Testis (tissue), 3 donors: Measurements from ENCODE around the gene SLIT3. TPM values are rescaled to one million over a fixed set of nuclear protein-coding genes. Genes with fewer than 3 reads are reported as not detected.
"Not testable (repeated sequence)": the region's sequence is repeated elsewhere in the genome, so short reads cannot be mapped to it uniquely, and the experiment has no call there.

Experiments used
- DNase-seq: peaks from one replicate; pipeline ENCODE4 v3.0.0-alpha.2; 2019
- H3K27ac ChIP-seq, 2 donors: fragments of 200-600 bp; sonication (generic); one replicate each; pipeline ENCODE4 v1.5.1; 2019
- H3K27me3 ChIP-seq: fragments of 200-600 bp; sonication (generic); one replicate; pipeline ENCODE4 v1.5.1; 2019
- H3K36me3 ChIP-seq: fragments of 200-600 bp; sonication (generic); one replicate; pipeline ENCODE4 v1.5.1; 2017; ENCODE audit warnings: low read depth; ENCODE audit errors: missing control alignments
- H3K4me1 ChIP-seq: fragments of 200-600 bp; sonication (generic); one replicate; pipeline ENCODE4 v1.5.1; 2019
- H3K4me3 ChIP-seq, 2 donors: fragments of 200-600 bp; sonication (generic); one replicate each; pipeline ENCODE4 v1.5.1; 2017 to 2019
- H3K9me3 ChIP-seq: fragments of 200-600 bp; sonication (generic); one replicate; pipeline ENCODE4 v1.5.1; 2017
- CTCF ChIP-seq, 3 experiments: fragments of 450-650 bp in 2 of 3; fragments of 200-600 bp in 1 of 3; sonication (generic) in 1 of 3; IDR thresholded peaks; one replicate each; pipeline ENCODE4 v1.5.1; 2016 to 2019; ENCODE audit warnings: antibody characterized with exemption in 3 of 3, mild to moderate bottlenecking in 2 of 3, moderate library complexity in 1 of 3
- POLR2A ChIP-seq: fragments of 450-650 bp; IDR thresholded peaks from one replicate; pipeline ENCODE4 v1.6.1; 2017; ENCODE audit warnings: antibody characterized with exemption, mild to moderate bottlenecking, moderate library complexity
- whole genome bisulfite sequencing, 2 donors: methylation state at CpG; one replicate each; pipeline ENCODE4 v1.1.5; 2018; 5-methylcytosine and 5-hydroxymethylcytosine counted together
- intact Hi-C: fragments of 100-400 bp; cut with DNase I; formaldehyde crosslinking; loops from one replicate; pipeline ENCODE4 v1.15.1; 2023; ENCODE audit warnings: low total_unique reads
- polyA plus RNA-seq: library from polyadenylated mRNA; stranded (reverse); fragments of 350-450 nt; fragmentation: Illumina TruSeq; extraction: RNeasy Lipid Tissue Mini Kit (QIAGEN cat#74804); gene quantifications from one replicate; pipeline ENCODE4 v1.2.3, GENCODE V29; 2014; ENCODE audit warnings: low read depth, low replicate concordance; ENCODE audit not compliant: insufficient read depth
- total RNA-seq, 2 donors: library from RNA; depleted of rRNA; stranded (reverse); fragments of >200 nt; gene quantifications; one replicate each; pipeline ENCODE4 v1.2.3, GENCODE V29; 2016

Gene SLIT3
- total and polyA plus RNA-seq, 3 donors from 2014 or later, result 4.8 to 23.2 (median 7.8) TPM

- Histone ChIP-seq H3K4me3 (no peak overlapping the region), H3K27me3 (no peaks in the 10 kb centered on the region), H3K27ac (no peak overlapping the region), H3K36me3 (no peaks in the 10 kb centered on the region), H3K9me3 (no peaks in the 10 kb centered on the region), H3K4me1 (no peaks in the 10 kb centered on the region)
- intact Hi-C loops, result no loop called here
- DNase-seq, result no peak
- TF ChIP-seq POLR2A (no peak), CTCF (IDR thresholded peaks at IDR 0.05) (no peak)
- WGBS, 2 donors, result 88 to 90% methylated on average over 3 of the region's 3 CpGs
Observed at GRCh38 chr5:168645195-168645594, 655.7 kb downstream of the SLIT3 start.

- no peaks in the 10 kb centered on the region for H3K9me3 ChIP-seq
- TF ChIP-seq CTCF (IDR thresholded peaks at IDR 0.05) (no peak), POLR2A (no peak)
- intact Hi-C loops, result no loop called here
- H3K4me3 ChIP-seq, result no peak overlapping the region
- H3K27ac ChIP-seq, result no peak overlapping the region
- DNase-seq, result no peak
- H3K4me1 ChIP-seq, result no peaks in the 10 kb centered on the region
- H3K27me3 ChIP-seq, result no peaks in the 10 kb centered on the region
- WGBS, 2 donors, result 45 to 61% methylated on average over 1 of the region's 1 CpG
- H3K36me3 ChIP-seq, result no peaks in the 10 kb centered on the region
Observed at GRCh38 chr5:168642019-168642418, 658.9 kb downstream of the SLIT3 start.

- H3K9me3 ChIP-seq, DNase-seq, H3K27me3 ChIP-seq, H3K36me3 ChIP-seq, intact Hi-C loops, H3K4me1 ChIP-seq, H3K4me3 ChIP-seq, H3K27ac ChIP-seq: not testable (repeated sequence)
- WGBS, 2 donors, result 94 to 96% methylated on average over 3 of the region's 3 CpGs
Observed at GRCh38 chr5:168638846-168639245, 662.1 kb downstream of the SLIT3 start.

GRCh38 chr5:168637793-168638192 lies 663.1 kb downstream of the SLIT3 start:
- no peak for DNase-seq
- no peak for TF ChIP-seq POLR2A
- no peak for TF ChIP-seq CTCF (IDR thresholded peaks at IDR 0.05)
- no peak overlapping the region for H3K4me3 ChIP-seq
- H3K4me1 ChIP-seq, result no peaks in the 10 kb centered on the region
- intact Hi-C loops, result no loop called here
- no peak overlapping the region for H3K27ac ChIP-seq
- H3K36me3 ChIP-seq, result no peaks in the 10 kb centered on the region
- no peaks in the 10 kb centered on the region for H3K9me3 ChIP-seq
- 90 to 94% methylated on average over 1 of the region's 1 CpG for WGBS, 2 donors
- no peaks in the 10 kb centered on the region for H3K27me3 ChIP-seq

- H3K36me3 ChIP-seq, result no peaks in the 10 kb centered on the region
- no peaks in the 10 kb centered on the region for H3K9me3 ChIP-seq
- TF ChIP-seq POLR2A (no peak), CTCF (IDR thresholded peaks at IDR 0.05) (no peak)
- no peaks in the 10 kb centered on the region for H3K27me3 ChIP-seq
- H3K27ac ChIP-seq, result no peak overlapping the region
- intact Hi-C loops, result no loop called here
- WGBS, 2 donors, result 65 to 75% methylated on average over 2 of the region's 2 CpGs
- H3K4me1 ChIP-seq, result no peaks in the 10 kb centered on the region
- no peak overlapping the region for H3K4me3 ChIP-seq
- DNase-seq, result no peak
Observed at GRCh38 chr5:168637281-168637680, 663.7 kb downstream of the SLIT3 start.

DNA sequence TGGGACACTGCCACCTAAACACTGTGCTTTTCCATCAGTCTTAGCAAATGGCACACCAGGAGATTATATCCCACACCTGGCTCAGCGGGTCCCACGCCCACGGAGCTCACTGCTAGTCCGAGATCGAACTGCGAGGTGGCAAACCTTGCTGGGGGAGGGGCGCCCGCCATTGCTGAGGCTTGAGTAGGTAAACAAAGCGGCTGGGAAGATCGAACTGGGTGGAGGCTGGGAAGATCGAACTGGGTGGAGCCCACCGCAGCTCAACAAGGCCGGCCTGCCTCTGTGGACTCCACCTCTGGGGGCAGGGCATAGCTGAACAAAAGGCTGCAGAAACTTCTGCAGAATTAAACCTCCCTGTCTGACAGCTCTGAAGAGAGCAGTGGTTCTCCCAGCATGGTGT lies 670.0 kb downstream of the SLIT3 start:
- H3K27ac ChIP-seq, H3K4me1 ChIP-seq, DNase-seq, H3K27me3 ChIP-seq, intact Hi-C loops, H3K4me3 ChIP-seq, H3K36me3 ChIP-seq, H3K9me3 ChIP-seq: not testable (repeated sequence)
- WGBS, 2 donors, result 92 to 97% methylated on average over 13 of the region's 13 CpGs
